Hematopoietic multipotent progenitor cell treated with erythropoietin and hydrocortisone succinate and interleukin-3 and kit ligand, for 6 days (in vitro differentiated cells): ENCODE results near the gene FYN.
"Not testable (repeated sequence)": the region's sequence is repeated elsewhere in the genome, so short reads cannot be mapped to it uniquely, and the experiment has no call there.

Experiments
- DNase-seq: peaks from one replicate; pipeline ENCODE4 v3.0.0-alpha.2; 2015

FYN gene

GRCh38 chr6:111873178-111874024, at the start of gene FYN:
TSS of gene FYN (minus strand) at chr6:111873452. CDS start at chr6:111720051, 153,401 bp downstream.
- DNase-seq = peak; percentile 98

GRCh38 chr6:111922454-111923297, 49.4 kb upstream of the FYN start:
- peak; percentile 56 for DNase-seq

- DNase-seq = no peak
Measured at GRCh38 chr6:111921103-111921502, 47.9 kb upstream of the FYN start.

GRCh38 chr6:111920578-111920977, 47.3 kb upstream of the FYN start:
- no peak for DNase-seq

DNA sequence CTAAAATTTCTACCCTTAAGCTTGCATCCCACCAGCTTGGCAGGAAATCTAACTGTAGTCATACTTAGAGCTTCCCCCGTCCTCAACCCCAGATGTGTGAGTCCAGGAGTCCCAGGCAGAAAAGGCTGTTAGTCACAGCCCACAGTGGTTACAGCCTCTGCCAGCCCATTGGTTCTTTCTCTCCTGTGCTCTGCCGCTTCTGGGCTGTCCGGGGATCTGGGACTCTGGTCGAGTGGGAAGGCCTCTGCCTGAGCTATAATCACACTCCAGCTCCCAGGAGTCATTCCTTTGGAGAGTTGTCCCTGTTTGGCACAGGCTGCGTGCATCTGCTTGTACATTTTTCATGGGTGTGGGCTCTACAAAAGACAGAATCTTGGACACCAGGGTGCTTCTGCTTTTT, 45.6 kb upstream of the FYN start:
- no peak for DNase-seq

GRCh38 chr6:111916747-111917146, 43.5 kb upstream of the FYN start:
- no peak for DNase-seq

DNA sequence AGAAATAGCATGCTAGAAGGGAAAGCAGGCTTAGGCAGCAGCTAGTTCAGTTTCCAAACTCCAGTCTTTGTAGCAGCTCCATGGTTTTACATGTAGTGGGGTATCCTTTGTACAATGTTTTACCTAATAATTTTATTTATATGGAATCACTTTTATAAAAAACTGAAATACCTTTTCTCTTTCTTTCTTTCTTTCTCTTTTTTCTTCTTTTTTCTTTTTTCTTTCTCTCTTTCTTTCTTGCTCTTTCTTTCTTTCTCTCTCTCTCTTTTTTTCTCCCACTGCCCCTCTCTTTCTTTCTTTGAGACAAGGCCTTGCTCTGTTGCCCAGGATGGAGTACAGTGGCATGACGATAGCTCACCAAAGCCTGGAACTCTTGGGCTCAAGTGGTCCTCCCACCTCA, 41.4 kb upstream of the FYN start:
- DNase-seq = no peak

GRCh38 chr6:111912904-111913303, 39.7 kb upstream of the FYN start:
- no peak for DNase-seq

DNA sequence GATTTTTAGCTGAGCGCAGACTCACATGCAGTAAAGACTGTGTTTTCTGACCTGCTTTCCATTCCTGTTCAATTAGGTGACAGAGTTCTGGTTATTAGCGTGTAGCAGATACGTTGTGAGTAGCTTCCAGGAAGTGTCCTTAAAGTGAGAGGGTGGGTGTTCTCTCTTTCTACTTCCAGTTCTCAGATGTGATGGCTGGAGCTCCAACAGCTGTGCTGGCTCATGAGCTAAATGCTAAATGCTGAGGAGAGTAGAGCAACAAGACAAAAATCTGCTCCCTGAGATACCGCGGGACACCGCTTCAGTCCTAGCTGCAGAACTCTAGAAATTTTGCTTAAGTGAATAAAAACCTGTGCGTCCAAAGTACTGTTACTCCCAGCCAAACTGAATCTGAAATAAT, 38.2 kb upstream of the FYN start:
- no peak for DNase-seq

DNA sequence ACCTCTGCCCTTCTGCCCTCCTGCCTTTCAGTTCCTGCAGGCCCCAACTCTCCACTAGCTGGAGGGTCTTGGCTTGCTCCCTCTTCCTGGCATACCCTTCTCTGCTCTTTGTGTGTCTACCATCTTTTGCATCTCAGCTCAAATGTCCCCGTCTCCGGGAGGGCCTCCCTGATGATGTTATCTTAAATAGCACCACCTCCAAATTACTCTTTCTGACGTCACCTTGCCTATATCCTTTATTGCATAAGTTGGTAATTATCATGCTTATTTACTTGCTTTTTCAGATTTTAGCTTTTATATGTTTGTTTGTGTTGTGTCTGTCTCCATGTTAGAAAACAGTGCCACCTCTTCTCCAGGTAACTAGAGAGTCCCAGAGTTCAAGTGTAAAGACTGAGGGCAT, 36.0 kb upstream of the FYN start:
- DNase-seq = no peak

DNA sequence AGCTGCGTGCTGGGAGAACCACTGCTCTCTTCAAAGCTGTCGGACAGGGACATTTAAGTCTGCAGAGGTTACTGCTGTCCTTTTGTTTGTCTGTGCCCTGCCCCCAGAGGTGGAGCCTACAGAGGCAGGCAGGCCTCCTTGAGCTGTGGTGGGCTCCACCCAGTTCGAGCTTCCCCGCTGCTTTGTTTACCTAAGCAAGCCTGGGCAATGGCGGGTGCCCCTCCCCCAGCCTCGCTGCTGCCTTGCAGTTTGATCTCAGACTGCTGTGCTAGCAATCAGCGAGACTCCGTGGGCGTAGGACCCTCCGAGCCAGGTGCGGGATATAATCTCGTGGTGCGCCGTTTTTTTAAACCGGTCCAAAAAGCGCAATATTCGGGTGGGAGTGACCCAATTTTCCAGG, 35.1 kb upstream of the FYN start:
- not testable (repeated sequence) for DNase-seq

- DNase-seq = no peak
Measured at GRCh38 chr6:111900735-111901134, 27.5 kb upstream of the FYN start.

DNA sequence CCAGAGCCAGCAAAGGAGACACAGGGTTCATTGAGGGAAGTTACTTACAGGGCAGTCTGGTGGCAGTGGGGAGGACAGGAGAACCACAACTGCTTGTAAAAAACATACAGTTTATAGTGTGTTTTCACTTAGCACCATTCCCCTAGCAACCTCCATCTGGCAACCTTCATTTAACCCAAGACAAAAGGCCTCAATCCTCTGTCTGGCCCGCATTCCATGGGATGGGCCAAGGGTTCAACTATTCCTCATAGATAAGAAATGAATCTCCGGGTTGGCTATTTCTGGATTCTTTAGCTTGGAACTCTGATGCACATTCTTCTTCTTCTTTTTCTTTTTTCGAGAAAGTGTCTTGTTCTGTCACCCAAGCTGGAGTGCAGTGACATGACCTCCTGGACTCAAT, 26.3 kb upstream of the FYN start:
- no peak for DNase-seq

GRCh38 chr6:111898452-111898851, 25.2 kb upstream of the FYN start:
- no peak for DNase-seq

DNA sequence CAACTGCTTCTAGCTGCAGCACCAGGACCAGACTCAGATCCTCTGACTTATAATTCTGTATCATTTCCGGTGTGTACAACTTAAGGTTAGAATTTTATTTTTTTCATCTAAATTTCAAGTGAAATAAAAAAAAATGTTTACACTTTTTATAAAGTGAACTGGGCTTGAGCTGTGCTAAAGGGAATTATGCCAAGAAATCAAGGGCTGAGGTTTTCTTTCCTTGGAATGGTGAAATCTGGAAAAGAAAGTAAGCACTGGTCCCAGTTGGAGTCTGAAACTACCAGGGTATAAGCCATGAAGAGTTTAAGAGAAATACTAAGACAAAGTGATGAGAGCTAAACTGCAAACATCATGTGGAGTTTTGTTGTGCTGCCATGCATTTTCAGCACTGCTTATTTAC, 21.7 kb upstream of the FYN start:
- no peak for DNase-seq

GRCh38 chr6:111894272-111894671, 21.0 kb upstream of the FYN start:
- DNase-seq = no peak

DNA sequence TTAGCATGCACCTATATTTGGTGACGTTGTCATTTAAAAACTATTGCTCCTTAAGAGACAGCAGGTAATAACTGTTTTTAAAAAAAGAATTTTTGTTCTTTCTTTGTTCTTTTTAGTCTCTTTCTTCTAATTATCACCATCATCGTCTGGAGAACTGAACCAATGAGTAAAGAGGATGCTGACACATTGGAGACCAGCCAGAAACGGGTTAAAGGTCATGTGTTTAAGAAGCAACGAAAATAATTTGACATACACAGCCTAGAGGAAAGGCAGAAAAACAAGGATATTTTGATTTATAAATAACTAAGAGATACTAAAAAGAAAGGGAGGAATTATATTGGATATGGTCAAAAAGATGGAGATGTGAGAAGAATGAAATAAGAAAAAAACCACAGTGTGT, 19.2 kb upstream of the FYN start:
- no peak for DNase-seq

DNA sequence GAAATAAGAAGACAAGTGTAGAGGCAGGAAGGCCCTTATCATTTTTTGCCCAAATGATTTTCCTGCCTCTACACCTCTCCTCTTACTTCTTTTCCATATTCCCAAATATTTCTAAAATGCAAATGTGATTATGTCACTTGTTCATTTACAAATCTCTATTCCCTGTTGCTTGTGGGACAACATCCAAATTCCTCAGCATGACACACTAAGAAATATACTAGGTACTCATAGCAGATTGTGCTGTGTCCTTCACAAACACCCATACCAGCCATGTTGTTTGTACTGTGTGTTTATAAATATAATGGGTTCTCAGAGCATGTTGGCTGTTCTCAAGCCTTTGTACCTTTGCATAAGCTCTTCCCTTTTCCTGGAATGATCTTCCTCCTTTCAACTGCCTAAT, 17.7 kb upstream of the FYN start:
- DNase-seq = no peak

DNA sequence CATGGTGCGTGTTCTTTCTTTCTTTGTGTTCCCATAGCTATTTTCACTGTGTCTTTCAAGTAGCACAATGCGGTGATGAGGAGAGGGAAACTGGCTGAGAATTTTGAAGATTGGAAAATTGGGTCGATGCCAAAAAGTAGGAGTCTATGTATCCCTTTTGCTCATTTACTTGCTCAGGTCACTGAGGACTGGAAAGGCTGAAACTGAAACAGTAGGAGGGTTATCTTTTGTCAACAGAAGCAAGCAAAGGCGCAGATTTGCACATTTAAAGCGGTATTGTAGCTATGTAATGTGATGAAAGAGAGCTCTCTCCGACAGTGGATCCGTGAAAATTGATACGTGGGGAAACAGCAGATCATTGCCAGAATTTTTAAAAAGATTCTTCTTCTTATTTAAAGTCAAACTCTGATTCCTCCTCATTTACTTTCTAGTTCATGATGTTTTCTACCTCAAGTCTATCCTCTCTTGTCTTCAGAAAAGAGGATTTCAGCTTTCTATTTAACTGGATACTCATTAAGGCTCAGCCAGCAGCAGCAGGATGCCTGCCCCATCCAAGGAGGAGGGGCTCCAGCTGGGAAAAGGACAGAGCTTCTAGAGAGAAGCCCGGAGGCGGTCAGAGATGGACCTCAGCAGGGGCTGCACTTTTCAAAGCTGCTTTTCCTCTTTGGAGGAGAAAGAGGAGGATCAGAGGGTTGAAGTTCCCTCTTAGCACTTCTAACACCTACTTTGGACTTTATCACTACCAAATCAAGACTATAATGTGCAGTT, 15.9 kb upstream of the FYN start:
- DNase-seq = no peak

GRCh38 chr6:111886793-111887192, 13.5 kb upstream of the FYN start:
- not testable (repeated sequence) for DNase-seq

- DNase-seq = no peak
Measured at GRCh38 chr6:111885373-111886027, 12.2 kb upstream of the FYN start.

DNA sequence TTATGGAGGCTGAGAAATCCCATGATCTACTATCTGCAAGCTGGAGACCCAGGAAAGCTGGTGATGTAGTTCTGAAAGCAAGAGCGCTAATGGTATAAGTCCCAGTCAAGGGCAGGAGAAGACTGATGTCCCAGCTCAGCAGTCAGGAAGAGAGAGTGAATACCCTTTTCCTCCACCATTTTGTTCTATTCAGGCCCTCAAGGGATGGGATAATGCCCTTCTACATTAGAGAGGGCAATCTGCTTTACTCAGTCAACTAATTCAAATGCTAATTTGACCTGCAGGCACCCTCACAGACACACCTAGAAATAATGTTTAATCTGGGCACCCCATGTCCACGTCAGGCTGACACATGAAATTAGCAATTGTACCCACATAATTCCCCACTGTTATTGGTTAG, 10.8 kb upstream of the FYN start:
- DNase-seq = no peak
